Panc1 (cell line): ENCODE data around the gene SHC3.

Source experiments
- CTCF ChIP-seq: fragments of 450-650 bp; IDR thresholded peaks from 2 replicates; pipeline ENCODE4 v1.5.1; 2017; ENCODE audit warnings: mild to moderate bottlenecking
- POLR2AphosphoS5 ChIP-seq: IDR thresholded peaks from 2 replicates; pipeline ENCODE4 v1.6.1; 2012; ENCODE audit warnings: mild to moderate bottlenecking, low read depth, low read length, moderate library complexity
- REST ChIP-seq, 2 experiments: IDR thresholded peaks; 2 replicates each; pipeline ENCODE4 v1.6.1; 2011 to 2012; ENCODE audit warnings: low read depth in 2 of 2, control low read depth in 1 of 2, low read length in 1 of 2, mild to moderate bottlenecking in 1 of 2, moderate library complexity in 1 of 2; ENCODE audit not compliant: insufficient read depth in 1 of 2
- SIN3A ChIP-seq: IDR thresholded peaks from 2 replicates; pipeline ENCODE4 v1.6.1; 2012; ENCODE audit warnings: low read depth, mild to moderate bottlenecking, low read length, moderate library complexity, borderline replicate concordance; ENCODE audit not compliant: insufficient read depth
- TCF7L2 ChIP-seq: IDR thresholded peaks from 2 replicates; pipeline ENCODE4 v1.6.1; 2011; ENCODE audit warnings: mild to moderate bottlenecking, low read depth, low read length, inconsistent platforms

- TF ChIP-seq CTCF (no peak), REST (IDR thresholded peaks at IDR 0.05; ENCODE audit: insufficient read depth in 1 of 2, low read depth in 2 of 2, low read length in 1 of 2) (no peak), POLR2AphosphoS5 (no peak), TCF7L2 (no peak), SIN3A (no peak)
Measured at GRCh38 chr9:89191004-89191403, 12.4 kb upstream of the SHC3 start.
